ENCODE measurements around the gene ANO3.

GRCh38 chr11:26553182-26553581 is 221.3 kb downstream of the ANO3 start:
- TF ChIP-seq CTCF (IDR thresholded peaks at IDR 0.05; ENCODE audit: low read depth, low read length) (no peak), EZH2phosphoT487 (IDR thresholded peaks at IDR 0.05; ENCODE audit: low read depth) (no peak)
